Measurements from ENCODE around the gene LMAN2L. TPM values are rescaled to one million over a fixed set of nuclear protein-coding genes. Genes with fewer than 3 reads are reported as not detected.

Gene LMAN2L
- polyA plus RNA-seq, 1 donor = 30.0 TPM

DNA sequence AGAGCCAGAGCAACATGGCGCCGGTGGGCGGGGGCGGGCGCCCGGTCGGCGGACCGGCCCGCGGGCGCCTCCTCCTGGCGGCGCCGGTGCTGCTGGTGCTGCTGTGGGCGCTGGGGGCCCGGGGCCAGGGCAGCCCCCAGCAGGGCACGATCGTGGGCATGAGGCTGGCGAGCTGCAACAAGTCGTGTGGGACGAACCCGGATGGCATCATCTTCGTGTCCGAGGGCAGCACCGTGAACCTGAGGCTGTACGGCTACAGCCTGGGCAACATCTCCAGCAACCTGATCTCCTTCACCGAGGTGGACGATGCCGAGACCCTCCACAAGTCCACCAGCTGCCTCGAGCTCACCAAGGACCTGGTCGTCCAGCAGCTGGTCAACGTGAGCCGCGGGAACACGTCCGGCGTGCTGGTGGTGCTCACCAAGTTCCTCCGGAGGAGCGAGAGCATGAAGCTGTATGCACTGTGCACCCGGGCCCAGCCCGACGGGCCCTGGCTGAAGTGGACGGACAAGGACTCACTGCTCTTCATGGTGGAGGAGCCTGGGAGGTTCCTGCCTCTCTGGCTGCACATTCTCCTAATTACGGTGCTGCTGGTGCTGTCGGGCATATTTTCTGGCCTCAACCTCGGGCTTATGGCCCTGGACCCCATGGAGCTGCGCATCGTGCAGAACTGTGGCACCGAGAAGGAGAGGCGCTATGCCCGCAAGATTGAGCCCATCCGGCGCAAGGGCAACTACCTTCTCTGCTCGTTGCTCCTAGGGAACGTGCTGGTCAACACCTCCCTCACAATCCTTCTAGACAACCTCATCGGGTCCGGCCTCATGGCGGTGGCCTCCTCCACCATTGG, 21.3 kb upstream of the LMAN2L start:
- Histone ChIP-seq H3K36me3 (ENCODE audit: control insufficient read depth, insufficient read depth, low read length) (no peaks in the 10 kb centered on the region), H3K4me1 (ENCODE audit: control insufficient read depth, insufficient read depth, low read length) (peaks cover 50% of the 10 kb centered on the region), H3K4me3 (ENCODE audit: low read length) (peak overlapping the region; percentile 86), H3K27ac (ENCODE audit: low read length) (peak overlapping the region; percentile 82), H3K9me3 (ENCODE audit: control insufficient read depth, low read depth, low read length) (no peaks in the 10 kb centered on the region), H3K27me3 (ENCODE audit: control insufficient read depth, insufficient read depth, low read length) (no peaks in the 10 kb centered on the region)
- DNase-seq = peak in 1 of 2 donors; percentile 65
- no CpG with 5 or more reads among the region's 59 CpGs for WGBS (ENCODE audit: insufficient coverage, low lambda C conversion rate)

DNA sequence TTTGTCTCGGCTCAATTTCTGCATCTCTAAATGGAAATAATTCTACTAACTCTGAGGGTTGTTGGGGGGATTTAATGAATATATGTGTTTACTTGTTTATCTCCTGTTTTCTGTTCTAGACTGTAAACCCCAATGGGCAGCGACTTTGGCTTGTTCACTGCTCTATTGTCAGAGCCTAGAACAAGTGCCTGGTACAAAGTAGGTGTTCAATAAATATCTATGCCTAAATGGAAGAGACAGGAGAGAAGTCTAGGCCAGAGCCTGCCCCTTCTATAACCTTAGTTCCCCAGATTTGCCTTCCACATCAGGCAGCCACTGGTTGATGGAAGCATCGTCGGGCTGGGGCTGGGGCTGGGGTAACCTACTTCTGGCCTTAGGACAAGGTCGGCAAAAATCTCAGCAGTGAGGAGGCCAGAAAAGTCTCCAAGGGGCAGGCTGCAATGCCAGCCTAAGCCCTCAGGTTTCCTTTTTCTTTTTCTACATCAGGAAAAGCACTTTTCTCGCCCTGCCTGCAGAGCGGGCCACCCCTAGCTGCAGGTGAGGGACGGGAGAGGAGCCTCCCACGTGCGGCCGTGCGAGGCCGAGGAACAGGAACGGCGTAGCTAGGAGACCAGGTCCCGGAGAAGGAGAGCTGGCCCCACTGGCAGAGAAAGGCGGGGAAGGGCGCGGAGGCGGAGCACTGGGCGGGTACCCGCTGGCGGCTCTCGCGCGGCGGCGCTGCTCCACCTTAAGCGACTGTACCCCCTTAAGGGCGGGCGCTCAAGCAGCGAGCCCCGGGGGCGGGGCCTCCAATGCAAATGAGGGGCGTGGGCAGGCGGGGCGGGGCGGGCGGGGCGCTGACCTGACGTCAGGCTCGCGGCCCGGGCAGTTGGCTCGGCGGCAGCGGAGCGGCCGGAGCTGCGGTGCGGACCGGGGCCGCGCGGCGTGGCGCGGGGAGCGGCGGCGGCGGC, 20.4 kb upstream of the LMAN2L start, which contains the start of gene CNNM4:
CNNM4 (plus strand) TSS at position 867 of the 950 bp plus-strand sequence. CDS start 98 bp downstream, outside the sequence.
- peak; percentile 96 to 98 for DNase-seq
- H3K9me3 ChIP-seq (ENCODE audit: control insufficient read depth, low read depth, low read length) = no peaks in the 10 kb centered on the region
- WGBS (ENCODE audit: insufficient coverage, low lambda C conversion rate) = 100% methylated on average over 1 of the region's 62 CpGs
- no peaks in the 10 kb centered on the region for H3K27me3 ChIP-seq (ENCODE audit: control insufficient read depth, insufficient read depth, low read length)
- H3K4me1 ChIP-seq (ENCODE audit: control insufficient read depth, insufficient read depth, low read length) = peaks cover 45% of the 10 kb centered on the region
- H3K36me3 ChIP-seq (ENCODE audit: control insufficient read depth, insufficient read depth, low read length) = no peaks in the 10 kb centered on the region
- peak within 1 kb of the TSS; percentile 82 for H3K27ac ChIP-seq (ENCODE audit: low read length)
- peak within 1 kb of the TSS; percentile 86 for H3K4me3 ChIP-seq (ENCODE audit: low read length)

DNA sequence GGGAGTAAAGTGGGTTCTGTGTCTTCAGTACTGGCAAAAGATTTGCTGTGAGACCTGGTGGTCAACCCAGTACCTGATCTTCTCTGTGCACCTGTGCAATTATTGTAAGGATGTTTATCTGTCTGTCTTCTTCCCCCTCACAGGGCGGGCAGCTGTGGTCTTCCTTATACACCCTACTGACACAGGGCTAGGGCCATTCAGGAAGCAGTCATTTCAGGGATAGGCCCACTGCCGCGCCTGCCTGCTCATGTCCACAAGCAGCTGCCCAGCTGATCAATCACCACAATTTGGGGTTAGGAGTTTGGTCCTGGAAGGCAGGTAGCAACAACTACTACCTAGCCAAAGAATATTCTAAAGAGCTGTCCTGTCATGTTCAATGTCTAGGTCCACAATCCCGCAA, 19.7 kb upstream of the LMAN2L start:
- WGBS (ENCODE audit: insufficient coverage, low lambda C conversion rate) = no CpG with 5 or more reads among the region's 4 CpGs
- no peaks in the 10 kb centered on the region for H3K9me3 ChIP-seq (ENCODE audit: control insufficient read depth, low read depth, low read length)
- no peak overlapping the region for H3K4me3 ChIP-seq (ENCODE audit: low read length)
- peaks cover 40% of the 10 kb centered on the region for H3K4me1 ChIP-seq (ENCODE audit: control insufficient read depth, insufficient read depth, low read length)
- H3K27ac ChIP-seq (ENCODE audit: low read length) = no peak overlapping the region
- no peaks in the 10 kb centered on the region for H3K27me3 ChIP-seq (ENCODE audit: control insufficient read depth, insufficient read depth, low read length)
- DNase-seq = no peak
- H3K36me3 ChIP-seq (ENCODE audit: control insufficient read depth, insufficient read depth, low read length) = no peaks in the 10 kb centered on the region

DNA sequence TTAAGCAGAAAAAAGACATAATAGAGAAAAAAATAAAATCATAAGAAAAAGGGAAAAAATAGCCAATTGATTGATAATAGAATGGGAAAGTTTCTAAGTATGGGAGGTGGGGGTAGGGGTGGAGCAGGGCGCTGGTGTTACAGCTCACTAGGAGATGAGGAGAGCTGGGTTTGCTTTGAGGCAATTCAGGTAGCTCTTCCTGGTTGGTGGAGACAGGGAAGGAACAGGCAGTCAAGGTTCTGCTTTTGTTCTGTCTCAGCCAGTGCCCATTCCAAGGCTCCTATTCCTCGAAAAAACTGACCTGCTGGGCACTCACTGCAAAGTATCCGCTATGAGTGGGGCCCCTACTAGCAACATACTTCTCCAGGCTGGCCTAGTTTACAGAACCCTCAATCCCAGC, 19.1 kb upstream of the LMAN2L start:
- Histone ChIP-seq H3K36me3 (ENCODE audit: control insufficient read depth, insufficient read depth, low read length) (no peaks in the 10 kb centered on the region), H3K27me3 (ENCODE audit: control insufficient read depth, insufficient read depth, low read length) (no peaks in the 10 kb centered on the region), H3K4me3 (ENCODE audit: low read length) (no peak overlapping the region), H3K9me3 (ENCODE audit: control insufficient read depth, low read depth, low read length) (no peaks in the 10 kb centered on the region), H3K4me1 (ENCODE audit: control insufficient read depth, insufficient read depth, low read length) (peaks cover 34% of the 10 kb centered on the region), H3K27ac (ENCODE audit: low read length) (peak overlapping the region; percentile 2)
- 20% methylated on average over 1 of the region's 3 CpGs for WGBS (ENCODE audit: insufficient coverage, low lambda C conversion rate)
- DNase-seq = peak in 1 of 2 donors; percentile 35

DNA sequence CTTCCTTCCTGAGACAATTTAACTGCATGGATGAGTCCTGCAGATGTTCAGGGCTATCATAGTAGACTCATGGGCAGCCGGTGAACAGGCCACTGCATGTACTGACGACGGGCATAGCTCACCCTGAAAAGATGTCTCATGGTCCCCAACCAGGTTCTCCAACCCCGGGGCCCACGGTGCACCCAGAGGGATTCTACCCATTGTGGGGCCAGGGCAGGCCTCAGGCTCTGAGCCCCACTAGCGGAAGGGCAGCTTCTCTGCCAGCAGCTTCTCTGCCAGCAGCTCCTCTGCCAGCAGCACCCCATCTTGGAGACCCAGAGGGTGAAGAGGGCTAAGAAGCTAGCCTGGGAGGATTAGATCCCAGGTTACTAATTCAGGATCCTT, 17.6 kb upstream of the LMAN2L start:
- no CpG with 5 or more reads among the region's 6 CpGs for WGBS (ENCODE audit: insufficient coverage, low lambda C conversion rate)
- Histone ChIP-seq H3K9me3 (ENCODE audit: control insufficient read depth, low read depth, low read length) (no peaks in the 10 kb centered on the region), H3K36me3 (ENCODE audit: control insufficient read depth, insufficient read depth, low read length) (no peaks in the 10 kb centered on the region), H3K27ac (ENCODE audit: low read length) (no peak overlapping the region), H3K4me3 (ENCODE audit: low read length) (no peak overlapping the region), H3K27me3 (ENCODE audit: control insufficient read depth, insufficient read depth, low read length) (no peaks in the 10 kb centered on the region), H3K4me1 (ENCODE audit: control insufficient read depth, insufficient read depth, low read length) (peaks cover 31% of the 10 kb centered on the region)
- DNase-seq = no peak

DNA sequence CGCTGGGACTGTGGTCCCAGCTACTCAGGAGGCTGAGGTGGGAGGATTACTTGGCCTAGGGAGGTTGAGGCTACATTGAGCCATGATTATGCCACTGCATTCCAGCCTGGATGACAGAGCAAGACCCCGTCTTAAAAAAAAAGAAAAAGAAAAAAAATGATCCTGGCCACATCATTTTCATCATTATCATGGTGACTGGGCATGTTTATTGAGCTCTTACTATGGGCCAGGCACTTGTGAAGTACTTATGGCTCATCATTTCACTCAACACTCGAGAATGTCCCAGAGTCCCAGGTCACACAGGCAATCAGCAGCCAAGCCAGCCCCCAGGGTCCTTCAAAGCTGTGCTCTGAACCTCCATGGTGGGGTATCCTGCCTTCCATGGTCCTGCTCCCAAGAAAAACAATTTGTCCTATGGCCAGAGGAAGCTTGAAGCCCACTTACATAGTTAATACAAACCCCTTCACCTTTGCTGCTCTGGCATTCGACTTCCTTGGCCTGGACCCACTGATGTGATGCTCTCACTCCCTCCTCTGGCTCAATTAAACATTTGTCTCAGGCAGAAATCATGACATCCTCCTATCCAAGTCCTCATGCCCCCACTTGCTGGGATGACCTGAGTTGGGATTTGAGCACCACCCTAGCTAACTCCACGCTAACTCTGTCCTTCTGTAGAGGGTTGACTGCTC, 17.1 kb upstream of the LMAN2L start:
- no peak for DNase-seq
- H3K4me1 ChIP-seq (ENCODE audit: control insufficient read depth, insufficient read depth, low read length) = peaks cover 26% of the 10 kb centered on the region
- H3K27me3 ChIP-seq (ENCODE audit: control insufficient read depth, insufficient read depth, low read length) = no peaks in the 10 kb centered on the region
- no peak overlapping the region for H3K4me3 ChIP-seq (ENCODE audit: low read length)
- H3K36me3 ChIP-seq (ENCODE audit: control insufficient read depth, insufficient read depth, low read length) = no peaks in the 10 kb centered on the region
- H3K27ac ChIP-seq (ENCODE audit: low read length) = no peak overlapping the region
- no CpG with 5 or more reads among the region's 5 CpGs for WGBS (ENCODE audit: insufficient coverage, low lambda C conversion rate)
- H3K9me3 ChIP-seq (ENCODE audit: control insufficient read depth, low read depth, low read length) = no peaks in the 10 kb centered on the region

DNA sequence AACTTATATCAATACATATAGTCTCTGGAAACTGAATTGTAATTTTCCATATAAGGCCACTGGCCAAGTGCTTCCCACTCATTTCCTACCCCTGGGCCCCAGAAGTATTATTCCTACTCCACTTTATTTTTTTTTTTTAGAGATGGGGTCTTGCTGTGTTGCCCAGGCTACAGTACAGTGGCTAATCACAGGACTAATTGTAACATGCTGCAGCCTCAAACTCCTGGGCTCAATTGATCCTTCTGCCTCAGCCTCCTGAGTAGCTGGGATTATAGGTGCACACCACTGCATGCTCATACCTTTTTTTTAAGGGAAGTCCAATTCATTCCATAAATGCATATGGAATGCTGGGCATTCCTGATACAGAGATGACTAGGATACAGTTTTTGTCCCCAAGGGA, 14.5 kb upstream of the LMAN2L start:
- H3K27ac ChIP-seq (ENCODE audit: low read length) = no peak overlapping the region
- no peaks in the 10 kb centered on the region for H3K9me3 ChIP-seq (ENCODE audit: control insufficient read depth, low read depth, low read length)
- peaks cover 11% of the 10 kb centered on the region for H3K4me1 ChIP-seq (ENCODE audit: control insufficient read depth, insufficient read depth, low read length)
- no peak overlapping the region for H3K4me3 ChIP-seq (ENCODE audit: low read length)
- no peaks in the 10 kb centered on the region for H3K36me3 ChIP-seq (ENCODE audit: control insufficient read depth, insufficient read depth, low read length)
- H3K27me3 ChIP-seq (ENCODE audit: control insufficient read depth, insufficient read depth, low read length) = no peaks in the 10 kb centered on the region
- DNase-seq = no peak

DNA sequence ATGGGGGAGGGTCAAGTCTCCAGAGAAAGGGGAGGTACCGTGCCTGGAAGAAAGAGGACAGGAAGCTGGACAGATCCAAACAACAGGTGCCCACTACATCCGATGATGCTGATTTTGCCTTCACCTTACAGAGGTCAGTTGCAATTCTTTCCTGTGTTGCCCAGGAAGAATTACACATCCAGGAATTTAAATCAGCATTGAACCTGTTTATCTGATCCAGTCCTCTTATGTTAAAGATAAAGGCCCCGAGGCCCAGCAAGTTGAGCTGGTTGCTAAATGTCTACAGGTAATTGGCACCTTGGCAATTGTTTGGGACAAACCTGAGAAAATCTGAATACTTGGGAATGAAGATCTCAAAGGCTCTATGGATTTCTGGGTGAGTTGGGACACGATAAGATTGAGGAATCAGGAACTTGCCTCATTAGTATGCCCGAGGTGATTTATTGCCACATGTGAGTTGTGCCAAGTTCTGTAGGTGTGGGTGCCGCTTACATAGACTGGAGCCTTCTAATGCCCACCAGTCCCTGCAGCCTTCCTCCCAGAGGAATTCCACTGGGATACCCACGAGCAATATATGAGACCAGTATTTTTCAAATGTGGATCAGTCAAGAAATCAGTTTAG, 13.9 kb upstream of the LMAN2L start:
- Histone ChIP-seq H3K9me3 (ENCODE audit: control insufficient read depth, low read depth, low read length) (no peaks in the 10 kb centered on the region), H3K27me3 (ENCODE audit: control insufficient read depth, insufficient read depth, low read length) (no peaks in the 10 kb centered on the region), H3K4me3 (ENCODE audit: low read length) (no peak overlapping the region), H3K4me1 (ENCODE audit: control insufficient read depth, insufficient read depth, low read length) (peaks cover 8% of the 10 kb centered on the region), H3K27ac (ENCODE audit: low read length) (no peak overlapping the region), H3K36me3 (ENCODE audit: control insufficient read depth, insufficient read depth, low read length) (no peaks in the 10 kb centered on the region)
- no peak for DNase-seq
- WGBS (ENCODE audit: insufficient coverage, low lambda C conversion rate) = no CpG with 5 or more reads among the region's 7 CpGs

DNA sequence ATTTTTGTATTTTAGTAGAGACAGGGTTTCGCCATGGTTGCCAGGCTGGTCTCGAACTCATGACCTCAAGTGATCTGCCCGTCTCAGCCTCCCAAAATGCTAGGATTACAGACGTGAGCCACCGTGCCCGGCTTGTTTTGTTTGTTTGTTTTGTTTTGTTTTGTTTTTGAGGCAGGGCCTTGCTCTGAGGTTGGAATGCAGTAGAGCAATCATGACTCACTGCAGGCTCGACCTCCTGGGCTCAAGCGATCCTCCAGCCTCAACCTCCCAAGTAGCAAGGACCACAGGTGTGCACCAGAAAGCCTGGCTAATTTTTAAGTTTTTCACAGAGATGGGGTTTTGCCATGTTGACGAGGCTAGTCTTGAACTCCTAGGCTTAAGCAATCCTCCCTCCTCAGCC, 11.9 kb upstream of the LMAN2L start:
- Histone ChIP-seq H3K27me3 (ENCODE audit: control insufficient read depth, insufficient read depth, low read length) (no peaks in the 10 kb centered on the region), H3K4me3 (ENCODE audit: low read length) (no peak overlapping the region), H3K27ac (ENCODE audit: low read length) (no peak overlapping the region), H3K36me3 (ENCODE audit: control insufficient read depth, insufficient read depth, low read length) (no peaks in the 10 kb centered on the region), H3K9me3 (ENCODE audit: control insufficient read depth, low read depth, low read length) (no peaks in the 10 kb centered on the region), H3K4me1 (ENCODE audit: control insufficient read depth, insufficient read depth, low read length) (no peaks in the 10 kb centered on the region)
- no CpG with 5 or more reads among the region's 9 CpGs for WGBS (ENCODE audit: insufficient coverage, low lambda C conversion rate)
- no peak for DNase-seq

Data from large intestine (tissue), 3 donors.